Hematopoietic multipotent progenitor cell (in vitro differentiated cells): ENCODE results near the gene TMEM119. TPM values are rescaled to one million over a fixed set of nuclear protein-coding genes. Genes with fewer than 3 reads are reported as not detected.
"Not testable (repeated sequence)": the region's sequence is repeated elsewhere in the genome, so short reads cannot be mapped to it uniquely, and the experiment has no call there.

Source experiments
- DNase-seq, 3 donors: peaks; one replicate each; pipeline ENCODE4 v3.0.0-alpha.2; 2011 to 2015; ENCODE audit warnings: low read depth in 2 of 3, low spot score in 2 of 3
- total RNA-seq: library from RNA; depleted of rRNA; stranded (reverse); fragments of >200 nt; gene quantifications from one replicate; pipeline ENCODE4 v1.2.3, GENCODE V29; 2012

TMEM119 gene
- total RNA-seq, 1 donor = under 0.01 TPM

DNA sequence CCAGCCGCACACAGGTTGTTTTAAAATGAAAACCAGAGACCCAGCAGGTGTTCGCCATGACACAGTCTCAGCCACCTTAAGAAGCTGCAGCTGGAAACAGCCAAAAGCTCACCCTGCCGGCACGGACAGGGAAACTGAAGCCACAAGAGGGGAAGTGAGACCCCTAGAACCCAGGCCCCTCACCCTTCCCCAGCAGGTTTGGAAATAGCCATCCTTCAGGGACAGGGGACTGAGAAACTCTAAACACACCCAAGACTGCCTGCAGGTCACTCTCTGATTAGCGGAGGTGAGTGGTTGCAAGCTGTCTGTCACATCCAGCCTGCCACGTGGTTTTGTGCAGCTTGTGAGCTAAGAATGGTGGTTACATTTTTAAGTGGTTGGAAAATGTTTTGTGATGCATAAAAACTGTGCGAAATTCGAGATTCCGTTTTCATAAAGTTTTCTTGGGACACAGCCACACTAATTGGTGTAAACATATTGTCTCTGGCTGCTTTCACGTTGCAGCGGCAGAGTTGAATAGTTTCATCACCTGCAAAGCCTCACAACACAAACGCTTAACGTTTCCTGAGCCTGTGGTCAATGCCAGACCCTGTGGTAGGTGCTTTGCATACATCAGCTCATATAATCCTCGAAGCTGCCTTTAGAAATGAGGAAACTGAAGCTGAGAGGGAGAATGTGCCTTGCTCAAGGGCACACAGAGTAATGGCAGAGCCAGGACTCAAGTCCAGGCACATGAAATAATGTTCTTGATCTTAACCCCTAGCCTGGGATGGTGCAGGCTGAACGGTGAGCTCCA is 37.5 kb upstream of the TMEM119 start:
- peak in 2 of 3 donors; percentile 66 to 83 for DNase-seq

DNA sequence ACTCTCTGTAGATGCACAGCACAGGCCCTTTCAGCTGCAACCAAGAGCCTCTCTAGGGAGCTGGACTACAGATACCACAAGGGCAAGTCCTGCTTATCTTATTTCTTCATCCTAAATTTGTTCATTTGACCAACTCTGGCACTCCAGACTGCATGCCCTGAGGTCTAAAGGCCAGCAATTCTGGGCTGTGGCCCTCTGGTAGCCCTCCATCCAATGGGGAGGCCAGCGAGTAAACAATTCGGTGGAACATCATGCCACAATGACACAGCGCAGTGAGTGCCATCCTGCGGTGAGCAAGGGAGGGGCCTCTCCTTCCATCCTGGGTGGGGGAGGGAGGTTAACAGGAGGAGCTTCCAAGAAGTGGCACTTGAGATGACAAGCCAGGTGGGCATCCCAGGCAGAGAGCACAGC is 36.5 kb upstream of the TMEM119 start:
- peak in 1 of 3 donors; percentile 43 for DNase-seq

DNA sequence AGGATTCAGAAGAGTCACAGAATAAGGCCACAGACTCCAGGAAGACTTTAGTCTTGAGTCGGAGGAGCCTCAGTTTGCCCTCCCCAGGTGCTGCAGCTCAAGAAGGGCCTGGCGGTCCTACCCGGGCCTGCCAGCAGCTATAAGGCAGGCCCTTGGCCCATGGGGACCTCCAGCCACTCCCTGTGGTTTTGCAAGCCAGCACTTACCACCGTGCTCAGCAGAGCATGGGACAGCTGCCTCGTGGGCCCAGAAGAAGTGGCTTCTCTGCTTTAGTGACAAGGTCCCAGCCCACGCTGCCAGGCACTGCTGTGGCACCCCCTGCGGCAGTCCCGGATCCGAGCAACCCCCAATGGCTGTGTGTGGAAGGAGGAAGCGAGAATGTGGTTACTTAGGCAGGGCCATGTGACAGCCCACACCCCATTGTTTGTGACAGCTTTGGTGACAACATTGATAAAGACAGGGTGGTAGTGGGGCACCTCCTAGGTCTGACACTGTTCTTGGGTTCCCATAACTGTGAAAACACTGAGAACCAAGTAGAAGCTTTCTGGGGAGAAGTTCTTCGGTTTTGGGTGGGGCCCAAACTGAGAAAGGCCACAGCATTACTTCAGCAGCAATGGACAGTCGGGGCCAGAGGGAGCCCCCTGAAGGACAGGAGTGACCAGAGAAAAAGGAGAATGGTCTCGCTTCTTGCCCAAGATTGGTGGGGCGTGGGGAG is 35.8 kb upstream of the TMEM119 start, which contains the start of gene SELPLG:
Gene SELPLG (minus strand): TSS at position 361 of the 715 bp plus-strand sequence. CDS start 9,587 bp downstream, outside the sequence.
- peak; percentile 65 to 89 (median 84) for DNase-seq

DNA sequence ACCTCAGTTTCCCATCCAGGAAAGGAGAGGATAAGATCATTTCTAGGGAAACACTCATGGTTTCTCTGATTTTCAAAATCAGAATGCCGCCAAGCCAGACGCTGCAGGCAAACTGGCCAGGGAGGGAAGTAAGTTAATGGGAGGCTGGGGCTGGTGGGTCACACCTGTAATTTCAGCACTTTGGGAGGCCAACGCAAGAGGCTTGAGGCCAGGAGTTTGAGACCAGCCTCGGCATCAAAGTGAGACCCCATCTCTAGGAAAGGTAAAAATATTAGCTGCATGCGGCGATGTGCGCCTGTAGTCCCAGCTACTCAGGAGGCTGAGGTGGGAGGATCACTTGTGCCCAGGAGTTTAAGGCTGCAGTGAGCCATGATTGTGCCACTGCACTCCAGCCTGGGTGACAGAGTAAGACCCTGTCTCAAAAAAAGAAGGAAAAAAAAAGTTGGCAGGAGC is 35.2 kb upstream of the TMEM119 start:
- no peak for DNase-seq

DNA sequence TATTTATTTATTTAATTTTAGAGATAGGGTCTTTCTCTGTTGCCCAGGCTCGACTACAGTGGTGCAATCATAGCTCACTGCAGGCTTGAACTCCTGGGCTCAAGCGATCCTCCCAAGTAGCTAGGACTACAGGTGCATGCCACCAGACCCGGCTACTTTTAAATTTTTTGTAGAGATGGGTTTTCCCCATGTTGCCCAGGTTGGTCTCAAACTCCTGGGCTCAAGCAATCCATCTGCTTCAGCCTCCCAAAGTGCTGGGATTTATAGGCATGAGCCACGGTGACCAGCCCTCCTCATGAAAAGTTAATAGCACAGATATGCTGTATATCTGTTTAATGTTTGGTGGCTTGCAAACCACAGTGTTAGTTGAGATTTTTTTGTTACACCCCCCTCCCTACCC is 33.4 kb upstream of the TMEM119 start:
- DNase-seq = not testable (repeated sequence)

DNA sequence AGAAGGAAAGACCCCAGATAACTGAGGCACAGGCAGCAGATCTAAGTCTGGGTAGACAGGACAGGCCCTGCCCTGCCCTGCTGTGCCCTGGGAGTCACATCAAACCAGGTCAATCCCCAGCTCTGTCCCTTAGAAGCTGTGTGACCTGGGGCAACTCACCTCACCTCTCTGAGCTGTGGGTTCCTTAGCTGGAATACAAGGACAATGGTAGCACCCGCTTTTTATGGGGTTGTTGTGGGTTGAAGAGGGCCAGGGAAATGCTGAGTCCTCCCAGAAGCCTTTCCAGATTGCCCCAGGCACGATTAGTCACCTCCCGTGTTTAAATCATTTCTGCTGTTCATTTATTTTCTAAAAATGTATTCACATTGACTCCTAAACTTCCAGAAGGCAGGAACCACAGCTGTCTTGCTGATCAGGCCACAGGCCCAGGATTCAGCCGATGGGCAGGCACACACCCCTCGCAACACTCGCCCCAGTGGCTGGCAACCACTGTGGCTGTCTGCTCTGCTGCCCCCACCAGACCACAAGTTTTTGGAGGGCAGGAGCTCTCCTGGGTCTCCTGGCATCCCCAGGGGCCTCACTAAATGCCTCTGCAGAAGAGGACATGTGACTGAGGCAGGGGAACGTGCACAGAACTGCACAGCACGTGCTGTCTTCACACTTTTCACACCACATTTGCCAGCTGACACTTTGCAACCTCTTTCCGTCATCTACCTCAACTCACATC is 32.8 kb upstream of the TMEM119 start:
- DNase-seq = no peak

DNA sequence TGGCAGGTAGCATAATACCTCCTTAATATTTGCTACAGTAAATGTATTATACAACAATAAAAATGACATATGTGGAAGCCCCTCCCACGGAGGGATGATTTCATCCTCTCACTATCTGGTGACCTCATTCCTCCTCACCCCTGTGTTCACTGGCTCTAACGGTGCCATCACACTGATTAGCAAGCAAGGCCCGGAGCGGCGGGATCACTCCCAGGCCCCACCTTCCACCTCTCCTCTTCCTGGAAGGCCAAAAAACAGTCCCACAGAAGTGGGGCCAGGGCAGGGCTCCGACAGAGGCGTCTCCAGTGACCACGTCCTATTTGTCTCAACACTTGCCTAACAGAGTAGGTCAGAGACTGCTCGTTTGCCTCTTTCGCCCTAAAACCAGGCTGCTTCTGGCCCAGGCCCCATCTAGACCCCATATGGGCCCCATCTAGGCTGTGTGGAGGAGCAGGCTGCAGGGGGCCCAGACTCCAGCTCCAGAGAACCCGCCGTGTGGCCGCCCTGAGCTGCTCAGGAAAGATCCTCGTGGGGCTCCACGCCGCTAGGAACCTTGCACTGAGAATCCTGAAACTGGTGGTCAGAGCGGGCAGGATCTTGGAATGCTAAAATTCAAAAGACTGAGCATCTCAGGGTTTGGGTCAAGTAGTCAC is 32.1 kb upstream of the TMEM119 start:
- peak in 1 of 3 donors; percentile 58 for DNase-seq

DNA sequence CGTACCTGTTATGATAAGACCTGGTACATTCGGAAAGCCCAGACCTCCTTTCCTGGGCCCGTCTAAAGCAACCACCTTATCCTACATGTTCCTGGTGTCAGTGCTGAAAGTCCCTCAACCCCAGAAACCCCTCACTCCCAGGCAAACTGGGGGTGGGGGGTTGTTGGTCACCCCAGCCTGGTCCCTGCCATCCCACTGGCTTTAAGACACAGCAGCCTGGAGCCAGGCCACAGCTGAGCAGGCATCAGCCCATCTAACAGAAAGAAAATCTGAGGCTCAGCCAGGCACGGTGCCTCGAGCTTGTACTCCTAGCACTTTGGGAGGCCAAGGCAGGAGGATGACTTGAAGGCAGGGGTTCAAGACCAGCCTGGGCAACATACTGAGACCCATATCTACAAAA is 31.3 kb upstream of the TMEM119 start:
- no peak for DNase-seq

DNA sequence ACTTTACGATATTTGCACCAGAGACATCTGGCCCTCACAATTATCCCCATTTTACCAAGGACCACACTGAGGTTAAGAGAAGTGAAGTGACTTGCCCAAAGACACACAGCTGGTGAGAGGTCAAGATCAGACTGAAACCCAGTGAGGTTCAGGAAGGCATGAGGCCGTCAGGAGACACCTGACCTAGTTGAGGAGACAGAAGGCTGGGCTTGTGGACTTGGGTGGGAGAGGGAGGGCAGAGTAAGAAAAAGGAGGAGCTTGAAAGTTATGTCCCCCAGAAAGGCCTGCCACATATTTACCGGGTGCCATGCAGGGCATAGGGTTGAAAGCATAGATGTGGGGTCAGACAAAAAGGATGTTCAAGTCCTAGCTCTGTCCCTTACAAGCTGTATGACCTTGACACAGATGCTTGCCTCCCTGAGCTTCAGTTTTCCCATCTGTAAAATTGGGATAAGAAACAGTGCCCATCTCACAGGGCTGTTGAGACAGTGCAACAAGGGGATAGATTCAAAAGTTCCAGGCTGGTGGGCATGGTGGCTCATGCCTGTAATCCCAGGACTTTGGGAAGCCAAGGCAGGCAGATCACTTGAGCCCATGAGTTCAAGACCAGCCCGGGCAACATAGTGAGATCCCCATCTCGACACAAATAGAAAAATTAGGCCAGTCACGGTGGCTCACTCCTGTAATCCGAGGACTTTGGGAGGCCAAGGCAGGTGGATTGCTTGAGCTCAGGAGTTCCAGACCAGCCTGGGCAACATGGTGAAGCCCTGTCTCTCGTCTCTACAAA is 29.4 kb upstream of the TMEM119 start:
- no peak for DNase-seq

DNA sequence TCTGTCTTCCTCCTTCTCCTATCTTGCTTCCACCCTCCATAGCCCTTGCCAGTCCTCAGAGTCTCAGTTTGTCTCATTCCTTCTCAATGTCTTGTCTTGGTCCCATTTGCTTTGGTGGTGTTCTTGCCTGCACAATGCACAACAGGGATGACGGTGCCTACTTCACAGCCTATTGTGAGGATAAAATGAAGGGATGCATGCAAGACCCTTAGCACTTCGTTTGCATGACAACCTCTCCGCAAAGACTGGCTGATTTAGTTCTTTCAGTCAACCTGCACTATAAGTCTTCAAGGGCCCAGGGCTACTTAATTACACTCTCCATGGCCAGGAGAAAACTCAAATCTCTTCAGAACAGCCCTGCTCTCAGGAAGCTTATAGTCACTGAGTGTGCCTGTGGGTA is 27.3 kb upstream of the TMEM119 start:
- DNase-seq = no peak

DNA sequence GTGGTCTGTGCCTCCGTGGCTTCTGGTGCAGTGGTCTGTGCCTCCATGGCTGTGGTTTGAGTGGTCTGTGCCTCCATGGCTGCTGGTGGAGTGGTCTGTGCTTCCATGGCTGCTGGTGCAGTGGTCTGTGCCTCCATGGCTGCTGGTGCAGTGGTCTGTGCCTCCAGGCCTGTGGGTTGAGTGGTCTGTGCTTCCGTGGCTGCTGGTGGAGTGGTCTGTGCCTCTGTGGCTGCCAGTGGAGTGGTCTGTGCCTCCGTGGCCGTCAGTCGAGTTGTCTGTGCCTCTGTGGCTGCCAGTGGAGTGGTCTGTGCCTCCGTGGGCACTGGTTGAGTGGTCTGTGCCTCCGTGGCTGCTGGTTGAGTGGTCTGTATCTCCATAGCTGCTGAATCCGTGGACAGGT is 25.7 kb upstream of the TMEM119 start:
- DNase-seq = no peak

DNA sequence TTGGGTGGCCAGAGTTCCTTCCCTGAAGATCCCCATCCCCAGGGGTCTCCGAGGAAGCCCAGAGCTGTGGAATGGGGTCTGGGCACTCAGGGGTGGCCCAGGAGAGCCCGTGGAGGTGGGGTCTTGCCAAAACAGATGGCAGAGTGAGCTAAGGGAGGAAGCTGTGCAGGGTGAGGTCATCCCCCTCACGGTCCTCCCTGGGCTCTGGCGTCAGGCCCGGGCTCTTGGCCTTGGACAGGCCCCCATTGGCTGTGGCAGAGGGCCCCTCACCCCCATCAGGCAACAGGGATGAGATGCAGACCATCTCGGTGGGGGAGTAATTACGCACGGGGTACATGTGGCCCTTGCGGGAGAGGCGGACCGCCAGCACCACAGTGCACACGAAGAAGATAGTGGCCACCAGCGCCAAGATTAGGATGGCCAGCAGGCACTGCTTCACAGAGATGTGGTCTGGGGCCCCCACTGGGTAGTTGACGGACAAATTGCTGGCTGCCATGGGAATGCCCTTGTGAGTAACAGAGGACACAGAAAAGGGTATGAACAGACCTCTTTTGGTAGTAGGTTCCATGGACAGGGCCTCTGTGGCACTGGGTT is 25.1 kb upstream of the TMEM119 start:
- DNase-seq = no peak

DNA sequence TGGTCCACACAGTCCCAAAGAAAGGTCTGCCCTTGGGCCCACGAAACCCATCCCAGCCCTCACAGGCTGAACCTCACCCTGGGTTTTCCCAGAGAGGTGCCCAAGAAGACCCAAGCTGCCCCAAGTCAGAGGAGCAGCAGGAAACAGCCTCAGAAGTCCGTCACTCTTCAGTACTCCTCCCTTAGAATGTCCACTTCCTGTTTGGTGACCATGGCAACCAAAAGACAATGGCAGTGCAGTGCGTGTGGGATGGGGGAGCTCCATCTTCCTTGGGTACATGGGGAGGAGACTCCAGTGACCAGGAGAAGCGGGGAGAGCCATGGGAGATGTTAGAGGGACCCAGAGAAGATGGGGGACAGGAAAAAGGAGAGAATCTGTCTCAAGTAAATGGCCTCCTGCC is 24.5 kb upstream of the TMEM119 start:
- DNase-seq = no peak

DNA sequence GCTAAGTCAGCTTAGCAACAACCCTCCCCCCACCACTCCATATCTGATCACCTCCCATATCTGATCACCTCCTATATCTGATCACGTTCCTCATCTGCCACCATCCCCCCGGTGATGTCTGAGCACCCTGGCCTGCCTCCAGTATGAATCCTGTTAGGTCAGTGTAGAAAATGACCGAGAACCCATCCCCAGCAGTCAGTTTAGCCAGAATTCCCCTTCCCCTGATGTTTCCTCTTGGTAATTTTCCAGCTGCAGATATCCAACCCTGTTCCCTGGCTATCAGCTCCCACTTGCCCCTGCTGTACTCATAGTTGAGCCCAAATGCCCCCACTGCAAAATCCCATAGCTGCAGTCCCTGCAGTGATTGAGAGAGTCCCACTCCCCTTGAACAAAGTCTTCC is 23.3 kb upstream of the TMEM119 start:
- no peak for DNase-seq

DNA sequence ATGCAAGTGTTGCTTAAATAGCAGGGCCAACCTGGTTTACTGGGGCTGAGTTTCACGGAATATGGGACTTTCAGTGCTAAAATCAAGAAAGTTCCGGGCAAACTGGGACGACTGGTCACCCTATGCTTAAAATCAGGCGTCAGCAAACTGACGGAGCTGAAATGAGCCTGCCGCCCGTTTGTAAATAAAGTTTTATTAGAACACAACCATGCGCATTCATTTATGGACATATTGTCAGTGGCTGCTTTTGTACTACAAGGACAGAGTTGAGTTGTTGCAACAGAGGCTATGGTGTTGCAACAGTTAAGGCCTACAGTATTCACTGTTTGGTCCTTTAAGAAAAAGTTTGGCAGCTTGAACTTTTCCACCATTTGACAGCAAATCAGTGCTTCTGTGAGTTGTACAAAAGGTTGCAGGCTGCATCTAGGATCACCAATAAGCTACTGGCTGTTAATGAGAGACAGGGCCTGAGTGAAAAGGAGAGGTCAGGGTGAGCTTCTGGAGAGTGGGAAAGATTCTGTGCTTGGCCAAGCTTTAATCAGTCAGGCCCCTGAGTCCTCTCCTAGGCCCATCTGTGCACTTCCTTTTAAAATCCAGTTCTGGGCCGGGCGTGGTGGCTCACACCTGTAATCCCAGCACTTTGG is 22.5 kb upstream of the TMEM119 start:
- DNase-seq = no peak

DNA sequence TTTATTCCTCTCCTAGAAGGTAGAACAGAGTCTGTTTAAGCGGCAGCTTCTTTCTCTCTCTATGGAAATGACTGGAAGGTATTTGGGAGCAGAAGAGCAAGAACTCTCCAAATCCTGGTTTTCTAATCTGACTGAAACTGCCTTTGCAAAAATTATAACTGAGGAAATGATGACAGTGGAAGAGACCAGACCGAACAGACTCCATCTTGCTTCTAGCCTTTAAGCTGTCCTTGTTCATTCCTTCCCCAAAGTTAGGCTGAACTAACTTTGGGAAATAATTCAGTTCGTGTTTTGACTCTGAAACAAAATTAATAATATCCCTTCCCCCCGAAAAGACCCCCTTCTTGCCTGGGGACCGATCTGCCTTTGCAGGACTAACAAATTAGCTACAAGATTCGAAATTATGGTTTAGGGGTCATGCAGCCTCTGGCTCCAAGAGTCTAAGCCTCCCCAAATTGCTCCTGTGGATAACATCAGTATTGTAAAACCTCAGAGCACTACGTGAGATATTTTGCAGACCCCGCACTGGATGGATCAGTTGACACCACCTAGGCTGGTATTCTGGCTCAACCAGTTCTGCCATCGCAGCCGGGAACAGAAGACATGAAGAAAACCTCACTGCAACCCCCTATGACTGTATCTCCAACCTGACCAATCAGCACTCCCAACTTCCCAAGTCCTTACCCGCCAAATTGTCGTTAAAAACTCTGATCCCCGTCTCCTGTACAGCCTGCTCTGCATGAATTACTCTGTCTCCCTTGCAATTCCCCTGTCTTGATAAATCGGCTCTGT is 21.7 kb upstream of the TMEM119 start:
- DNase-seq = no peak

DNA sequence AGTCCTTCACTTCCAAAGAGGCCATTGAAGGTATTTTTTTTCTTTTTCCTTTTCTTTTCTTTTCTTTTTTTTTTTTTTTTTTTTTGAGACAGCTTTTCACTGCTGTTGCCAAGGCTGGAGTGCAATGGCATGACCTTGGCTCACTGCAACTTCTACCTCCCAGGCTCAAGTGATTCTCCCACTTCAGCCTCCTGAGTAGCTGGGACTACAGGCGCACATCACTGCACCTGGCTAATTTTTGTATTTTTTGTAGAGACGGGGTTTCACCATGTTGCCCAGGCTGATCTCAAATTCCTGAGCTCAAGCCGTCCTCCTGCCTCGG is 21.0 kb upstream of the TMEM119 start:
- DNase-seq = not testable (repeated sequence)
